Mammary epithelial cell (primary cell): ENCODE data around the gene LMF2.

Experiments used
- CTCF ChIP-seq, 2 donors: IDR thresholded peaks in 1 of 2; conservative IDR thresholded peaks in 1 of 2; 2 replicates each; pipeline ENCODE4 v1.5.1; 2011 to 2012; ENCODE audit warnings: inconsistent platforms in 2 of 2, low read length in 2 of 2, mild to moderate bottlenecking in 2 of 2, control low read depth in 1 of 2, low read depth in 1 of 2; ENCODE audit not compliant: insufficient read depth in 1 of 2; ENCODE audit errors: extremely low read depth in 1 of 2
- EZH2 ChIP-seq: IDR thresholded peaks from 2 replicates; pipeline ENCODE4 v1.6.1; 2012; ENCODE audit warnings: low read length, inconsistent platforms, borderline replicate concordance

GRCh38 chr22:50469377-50470305 lies 37.9 kb downstream of the LMF2 start:
- TF ChIP-seq CTCF (conservative IDR thresholded peaks at IDR 0.05 in 1 of 2, IDR thresholded peaks at IDR 0.05 in 1 of 2; ENCODE audit: extremely low read depth in 1 of 2, insufficient read depth in 1 of 2, low read depth in 1 of 2, low read length in 2 of 2): no peak
- TF ChIP-seq EZH2: no peak
